IMR-90 (cell line): ENCODE data around the gene ACSL1. TPM values are rescaled to one million over a fixed set of nuclear protein-coding genes. Genes with fewer than 3 reads are reported as not detected.
"Not testable (repeated sequence)": the region's sequence is repeated elsewhere in the genome, so short reads cannot be mapped to it uniquely, and the experiment has no call there.

Experiments
- ATAC-seq: fragments of 200-7000 bp; cut with Tn5 transposase; 2 replicates; pipeline ENCODE4 v1.9.1; 2020; ENCODE audit warnings: low read depth, mild to moderate bottlenecking, moderate library complexity
- BruUV-seq: library from RNA; stranded (reverse); fragments of 400-500 nt; replicated peaks from 2 replicates; lab custom pipeline; 2021; lab: Mats Ljungman, UMichigan
- CTCF ChIA-PET: fragments of 300-600 bp; formaldehyde crosslinking; extraction: SDS; loops from one replicate; lab custom pipeline; 2021; ENCODE audit warnings: antibody characterized with exemption; lab: Yijun Ruan, JAX
- POLR2A ChIA-PET: fragments of 300-600 bp; sonication (Branson Sonifier 250); formaldehyde crosslinking; loops from one replicate; lab custom pipeline; 2022; ENCODE audit warnings: antibody characterized with exemption; ENCODE audit not compliant: unreplicated experiment; lab: Charles Lee
- DNase-seq: peaks from one replicate; pipeline ENCODE4 v3.0.0; 2013
- H2AFZ ChIP-seq: replicated peaks from 2 replicates; pipeline ENCODE3; 2013; ENCODE audit warnings: low read length, mild to moderate bottlenecking; ENCODE audit not compliant: poor library complexity
- H2AK5ac ChIP-seq: 2 replicates; pipeline ENCODE4 v1.6.1; 2013; ENCODE audit warnings: low read depth, low read length, inconsistent platforms
- H2AK9ac ChIP-seq: replicated peaks from 2 replicates; pipeline ENCODE3; 2013; ENCODE audit warnings: mild to moderate bottlenecking, low read depth, low read length, moderate library complexity; ENCODE audit not compliant: poor library complexity
- H2BK120ac ChIP-seq: 2 replicates; pipeline ENCODE4 v1.6.1; 2013; ENCODE audit warnings: low read depth, low read length, inconsistent platforms
- H2BK15ac ChIP-seq: 3 replicates; pipeline ENCODE4 v1.6.1; 2013; ENCODE audit warnings: low read depth, low read length, inconsistent platforms
- H2BK20ac ChIP-seq: 2 replicates; pipeline ENCODE4 v1.6.1; 2013; ENCODE audit warnings: low read depth, mild to moderate bottlenecking, inconsistent platforms, low read length, moderate library complexity
- H2BK5ac ChIP-seq: 2 replicates; pipeline ENCODE4 v1.6.1; 2013; ENCODE audit warnings: mild to moderate bottlenecking, low read depth, low read length, inconsistent platforms; ENCODE audit not compliant: poor library complexity, severe bottlenecking
- H3K14ac ChIP-seq: replicated peaks from 2 replicates; pipeline ENCODE4 v1.6.1; 2013; ENCODE audit warnings: low read depth, low read length, inconsistent platforms
- H3K18ac ChIP-seq: 2 replicates; pipeline ENCODE4 v1.6.1; 2013; ENCODE audit warnings: low read depth, low read length, control low read depth
- H3K23ac ChIP-seq: 2 replicates; pipeline ENCODE4 v1.6.1; 2013; ENCODE audit warnings: low read depth, low read length, inconsistent platforms
- H3K27ac ChIP-seq: 2 replicates; pipeline ENCODE4 v1.5.1; 2013; ENCODE audit warnings: mild to moderate bottlenecking, control low read depth, low read length; ENCODE audit not compliant: insufficient read depth
- H3K27me3 ChIP-seq: 2 replicates; pipeline ENCODE4 v1.6.1; 2013; ENCODE audit warnings: low read length; ENCODE audit not compliant: control insufficient read depth, insufficient read depth
- H3K36me3 ChIP-seq: 2 replicates; pipeline ENCODE4 v1.6.1; 2013; ENCODE audit warnings: low read length, mixed read lengths; ENCODE audit not compliant: control insufficient read depth, insufficient read depth
- H3K4ac ChIP-seq: 2 replicates; pipeline ENCODE4 v1.6.1; 2013; ENCODE audit warnings: low read depth, low read length, inconsistent platforms
- H3K4me1 ChIP-seq: 2 replicates; pipeline ENCODE4 v1.6.1; 2013; ENCODE audit warnings: low read length, mixed read lengths; ENCODE audit not compliant: control insufficient read depth, insufficient read depth
- H3K4me2 ChIP-seq: 2 replicates; pipeline ENCODE4 v1.6.1; 2013; ENCODE audit warnings: low read depth, mild to moderate bottlenecking, control low read depth, low read length, moderate library complexity
- H3K4me3 ChIP-seq: 2 replicates; pipeline ENCODE4 v1.5.1; 2013; ENCODE audit warnings: low read depth, mild to moderate bottlenecking, control low read depth, low read length, moderate library complexity; ENCODE audit not compliant: insufficient read depth
- H3K56ac ChIP-seq: 2 replicates; pipeline ENCODE4 v1.6.1; 2013; ENCODE audit warnings: low read length, inconsistent platforms; ENCODE audit not compliant: insufficient read depth; ENCODE audit errors: extremely low read depth
- H3K79me1 ChIP-seq, 2 experiments: 2 replicates each; pipeline ENCODE4 v1.6.1; 2013; ENCODE audit warnings: low read length in 2 of 2, inconsistent platforms in 1 of 2, low read depth in 1 of 2
- H3K9ac ChIP-seq: 2 replicates; pipeline ENCODE4 v1.6.1; 2013; ENCODE audit warnings: low read depth, low read length, control low read depth
- H3K9me1 ChIP-seq: 2 replicates; pipeline ENCODE4 v1.6.1; 2013; ENCODE audit warnings: low read length, inconsistent platforms; ENCODE audit not compliant: insufficient read depth
- H3K9me3 ChIP-seq: 2 replicates; pipeline ENCODE4 v1.6.1; 2013; ENCODE audit warnings: low read length; ENCODE audit not compliant: control insufficient read depth, insufficient read depth
- H4K20me1 ChIP-seq: 2 replicates; pipeline ENCODE4 v1.6.1; 2013; ENCODE audit warnings: low read length, inconsistent platforms; ENCODE audit not compliant: insufficient read depth
- H4K5ac ChIP-seq: 2 replicates; pipeline ENCODE4 v1.6.1; 2013; ENCODE audit warnings: mild to moderate bottlenecking, low read depth, low read length, control low read depth
- H4K8ac ChIP-seq, 2 experiments: 2 replicates each; pipeline ENCODE4 v1.6.1; 2013; ENCODE audit warnings: low read depth in 2 of 2, low read length in 2 of 2, control low read depth in 1 of 2, inconsistent platforms in 1 of 2
- H4K91ac ChIP-seq: 2 replicates; pipeline ENCODE4 v1.6.1; 2013; ENCODE audit warnings: low read depth, low read length, inconsistent platforms; ENCODE audit not compliant: insufficient read depth
- CEBPB ChIP-seq: IDR thresholded peaks from 2 replicates; pipeline ENCODE4 v1.6.1; 2012; ENCODE audit warnings: low read depth, low read length, improper control_type of control experiment
- CHD1 ChIP-seq: IDR thresholded peaks from 2 replicates; pipeline ENCODE4 v1.6.1; 2012; ENCODE audit warnings: low read depth, low read length, improper control_type of control experiment
- MAFK ChIP-seq: IDR thresholded peaks from 2 replicates; pipeline ENCODE4 v1.6.1; 2012; ENCODE audit warnings: low read depth, low read length, improper control_type of control experiment
- MXI1 ChIP-seq: IDR thresholded peaks from 2 replicates; pipeline ENCODE4 v1.6.1; 2012; ENCODE audit warnings: low read depth, mild to moderate bottlenecking, low read length, moderate library complexity, borderline replicate concordance
- NFE2L2 ChIP-seq: fragments of 150-350 bp; IDR thresholded peaks from 2 replicates; pipeline ENCODE4 v1.6.1; 2016; ENCODE audit warnings: low read depth, mild to moderate bottlenecking, low read length
- POLR2A ChIP-seq: IDR thresholded peaks from 2 replicates; pipeline ENCODE4 v1.6.1; 2012; ENCODE audit warnings: mild to moderate bottlenecking, low read depth, low read length
- RCOR1 ChIP-seq: IDR thresholded peaks from 2 replicates; pipeline ENCODE4 v1.6.1; 2012; ENCODE audit warnings: mild to moderate bottlenecking, low read length, improper control_type of control experiment; ENCODE audit not compliant: insufficient replicate concordance
- RFX5 ChIP-seq: IDR thresholded peaks from 2 replicates; pipeline ENCODE4 v1.8.0; 2012; ENCODE audit warnings: low read depth, mild to moderate bottlenecking, low read length, moderate library complexity
- SMC3 ChIP-seq: fragments of 150-350 bp; IDR thresholded peaks from 2 replicates; pipeline ENCODE4 v1.6.1; 2016; ENCODE audit warnings: low read depth, mild to moderate bottlenecking, antibody characterized with exemption, low read length, moderate library complexity
- USF2 ChIP-seq: fragments of 150-350 bp; IDR thresholded peaks from 2 replicates; pipeline ENCODE4 v1.6.1; 2017; ENCODE audit warnings: mild to moderate bottlenecking, antibody characterized with exemption, low read length, low read depth
- WGBS, 2 experiments: methylation state at CpG; one replicate each; pipeline versions ENCODE4 v1.1.5 to v1.1.7; 2013; ENCODE audit warnings: missing lambda C conversion rate in 2 of 2; ENCODE audit not compliant: insufficient read length in 1 of 2; ENCODE audit errors: extremely low coverage in 2 of 2; 5-methylcytosine and 5-hydroxymethylcytosine counted together
- dilution Hi-C: fragments of 300-500 bp; cut with HindIII; formaldehyde crosslinking; loops from one replicate; pipeline ENCODE4 v1.14.3; 2018; ENCODE audit warnings: low sequenced_read_pairs; ENCODE audit not compliant: unreplicated experiment
- in situ Hi-C: fragments of 300-500 bp; cut with MboI; formaldehyde crosslinking; loops from 3 replicates; pipeline ENCODE4 v1.14.3; 2019; ENCODE audit warnings: low sequenced_read_pairs, inconsistent platforms, mixed read lengths
- intact Hi-C: fragments of 100-400 bp; cut with micrococcal nuclease; formaldehyde crosslinking; loops from 2 replicates; pipeline ENCODE4 v1.10.0; 2022
- polyA plus RNA-seq, 3 experiments: library from polyadenylated mRNA; depleted of rRNA; stranded (reverse); fragments of >200 nt; gene quantifications; 2 replicates each; pipeline ENCODE4 v1.2.3, GENCODE V29; 2012; ENCODE audit warnings: low replicate concordance in 1 of 3
- total RNA-seq: library from RNA; depleted of rRNA; stranded (reverse); fragments of >200 nt; gene quantifications from 2 replicates; pipeline ENCODE4 v1.2.3, GENCODE V29; 2012

The ACSL1 gene
- total and polyA plus RNA-seq, 2 of the 4 experiments (the other 2 are of a cell fraction): 14.4 to 26.0 TPM

GRCh38 chr4:184782731-184783373, 42.9 kb downstream of the ACSL1 start:
- no peak overlapping the region for H2AK9ac ChIP-seq
- no peaks in the 10 kb centered on the region for H4K20me1 ChIP-seq
- no peak overlapping the region for H3K23ac ChIP-seq
- H3K79me1 ChIP-seq: no peaks in the 10 kb centered on the region
- no peaks in the 10 kb centered on the region for H3K4me1 ChIP-seq
- ChIA-PET CTCF (no interaction called here), POLR2A (no interaction called here)
- H3K18ac ChIP-seq: no peak overlapping the region
- no peak overlapping the region for H2BK15ac ChIP-seq
- no peak overlapping the region for H4K91ac ChIP-seq
- H2BK5ac ChIP-seq: no peak overlapping the region
- no peak overlapping the region for H4K8ac ChIP-seq
- no peak overlapping the region for H4K5ac ChIP-seq
- no peak overlapping the region for H3K9ac ChIP-seq
- H2BK120ac ChIP-seq: no peak overlapping the region
- dilution Hi-C loops (no loop called here), intact Hi-C loops (no loop called here), in situ Hi-C loops (no loop called here)
- no peak overlapping the region for H2AFZ ChIP-seq
- no peaks in the 10 kb centered on the region for H3K9me1 ChIP-seq
- no peak overlapping the region for H3K56ac ChIP-seq
- no peak for DNase-seq
- peaks cover 10% of the 10 kb centered on the region; the same call in 1 of the 2 replicates for H3K36me3 ChIP-seq
- H3K27me3 ChIP-seq: no peaks in the 10 kb centered on the region
- H3K4me2 ChIP-seq: no peak overlapping the region
- no peaks in the 10 kb centered on the region for H3K9me3 ChIP-seq
- no TSS peak for BruUV-seq
- H3K14ac ChIP-seq: no peak overlapping the region
- no CpG with 5 or more reads among the region's 17 CpGs for WGBS, 2 experiments
- H3K4ac ChIP-seq: no peak overlapping the region
- TF ChIP-seq CHD1 (no peak), POLR2A (no peak), CEBPB (no peak), NFE2L2 (no peak), RFX5 (no peak), USF2 (no peak), SMC3 (no peak), MXI1 (no peak), MAFK (no peak), RCOR1 (no peak)
- H2BK20ac ChIP-seq: no peak overlapping the region
- no peak overlapping the region for H2AK5ac ChIP-seq
- no peak overlapping the region for H3K27ac ChIP-seq
- ATAC-seq: no peak
- H3K4me3 ChIP-seq: no peak overlapping the region

- H3K4me2 ChIP-seq, H4K8ac ChIP-seq, H3K27me3 ChIP-seq, H3K4ac ChIP-seq, H2BK15ac ChIP-seq, H4K5ac ChIP-seq, H4K20me1 ChIP-seq, DNase-seq, dilution Hi-C loops, H3K4me1 ChIP-seq, H2BK20ac ChIP-seq, POLR2A ChIA-PET, H2BK120ac ChIP-seq, ATAC-seq, H3K14ac ChIP-seq, H2AK5ac ChIP-seq, in situ Hi-C loops, H2AK9ac ChIP-seq, H4K91ac ChIP-seq, H3K27ac ChIP-seq, H3K4me3 ChIP-seq, intact Hi-C loops, H2AFZ ChIP-seq, H3K56ac ChIP-seq, H3K36me3 ChIP-seq, H3K9me3 ChIP-seq, H3K79me1 ChIP-seq, H3K9ac ChIP-seq, H3K9me1 ChIP-seq, H2BK5ac ChIP-seq, H3K23ac ChIP-seq, BruUV-seq, CTCF ChIA-PET, H3K18ac ChIP-seq: not testable (repeated sequence)
- 83% methylated on average over 1 of the region's 4 CpGs; no CpG with 5 or more reads in 1 of the 2 experiments for WGBS, 2 experiments
Measured at GRCh38 chr4:184779160-184779559, 46.6 kb downstream of the ACSL1 start.
